PFSK-1 (cell line): Measurements from ENCODE around the gene NDUFS7.

Source experiments
- FOXP2 ChIP-seq: optimal IDR thresholded peaks from 2 replicates; pipeline ENCODE3; 2011; ENCODE audit warnings: borderline replicate concordance, control low read depth, inconsistent platforms; ENCODE audit not compliant: insufficient read depth; ENCODE audit errors: extremely low read length, extremely low read depth
- POLR2AphosphoS5 ChIP-seq: IDR thresholded peaks from 2 replicates; pipeline ENCODE4 v1.6.1; 2012; ENCODE audit warnings: low read depth, mild to moderate bottlenecking, control low read depth, low read length, moderate library complexity
- REST ChIP-seq, 2 experiments: IDR thresholded peaks; 2 replicates each; pipeline versions ENCODE4 v1.6.1 to v1.8.0; 2011 to 2012; ENCODE audit warnings: low read depth in 2 of 2, low read length in 2 of 2, control low read depth in 1 of 2, inconsistent platforms in 1 of 2, mild to moderate bottlenecking in 1 of 2, moderate library complexity in 1 of 2; ENCODE audit not compliant: insufficient read depth in 1 of 2
- SIN3A ChIP-seq: IDR thresholded peaks from 2 replicates; pipeline ENCODE4 v1.6.1; 2012; ENCODE audit warnings: mild to moderate bottlenecking, low read length, moderate library complexity, borderline replicate concordance; ENCODE audit not compliant: insufficient read depth
- TAF1 ChIP-seq: IDR thresholded peaks from 2 replicates; pipeline ENCODE4 v1.6.1; 2012; ENCODE audit warnings: low read length, control low read depth, borderline replicate concordance; ENCODE audit not compliant: insufficient read depth

NDUFS7 gene

GRCh38 chr19:1393841-1394240, 10.1 kb downstream of the NDUFS7 start:
- peak; percentile 18; the same call in 1 of the 2 replicates for TF ChIP-seq POLR2AphosphoS5
- no peak for TF ChIP-seq FOXP2
- TF ChIP-seq REST (IDR thresholded peaks at IDR 0.05; ENCODE audit: insufficient read depth in 1 of 2, low read depth in 2 of 2, low read length in 2 of 2) = no peak
- TF ChIP-seq SIN3A = no peak
- TF ChIP-seq TAF1 = no peak

DNA sequence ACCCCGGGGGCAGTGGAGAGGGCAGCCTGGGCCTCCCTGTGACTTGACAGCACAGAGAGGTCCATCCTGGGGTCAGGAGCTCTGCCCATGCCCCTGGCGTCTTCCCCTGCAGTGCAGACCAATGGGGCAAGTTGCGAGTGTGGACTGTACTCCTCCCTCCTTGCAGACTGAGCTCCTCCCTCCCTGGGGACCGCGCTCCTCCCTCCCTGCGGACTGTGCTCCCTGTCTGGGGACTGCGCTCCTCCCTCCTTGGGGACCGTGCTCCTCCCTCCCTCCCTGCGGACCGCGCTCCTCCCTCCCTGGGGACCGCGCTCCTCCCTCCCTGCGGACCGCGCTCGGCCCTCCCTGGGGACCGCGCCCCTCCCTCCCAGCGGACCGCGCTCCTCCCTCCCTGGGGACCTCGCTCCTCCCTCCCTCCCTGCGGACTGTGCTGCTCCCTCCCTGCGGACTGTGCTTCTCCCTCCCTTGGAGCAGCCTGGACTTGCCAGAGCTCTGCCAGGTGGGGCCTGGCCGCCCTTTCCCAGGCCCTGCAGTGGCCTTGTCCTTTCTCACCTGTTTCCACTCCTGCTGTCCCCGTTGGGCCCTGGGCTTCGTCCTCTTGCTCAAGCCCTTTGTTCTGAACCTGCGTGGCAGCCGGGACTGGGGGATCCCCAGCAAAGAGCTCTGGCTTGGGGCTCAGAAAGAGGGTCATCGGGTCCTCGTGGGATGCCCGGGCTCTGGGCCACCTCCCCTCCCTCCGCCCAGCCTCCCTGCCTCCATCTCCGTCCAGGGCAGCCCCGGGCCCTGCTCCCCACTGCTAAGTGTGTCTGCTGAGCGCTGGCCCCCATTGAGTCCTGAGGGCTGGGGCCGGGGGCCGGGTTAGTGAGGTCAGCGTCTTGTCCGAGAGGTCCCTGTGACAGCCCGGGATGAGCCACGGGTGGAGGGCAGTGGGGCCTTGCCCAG, 10.8 kb downstream of the NDUFS7 start:
- no peak for TF ChIP-seq POLR2AphosphoS5
- no peak for TF ChIP-seq SIN3A
- no peak for TF ChIP-seq REST (IDR thresholded peaks at IDR 0.05; ENCODE audit: insufficient read depth in 1 of 2, low read depth in 2 of 2, low read length in 2 of 2)
- no peak for TF ChIP-seq TAF1
- no peak for TF ChIP-seq FOXP2

DNA sequence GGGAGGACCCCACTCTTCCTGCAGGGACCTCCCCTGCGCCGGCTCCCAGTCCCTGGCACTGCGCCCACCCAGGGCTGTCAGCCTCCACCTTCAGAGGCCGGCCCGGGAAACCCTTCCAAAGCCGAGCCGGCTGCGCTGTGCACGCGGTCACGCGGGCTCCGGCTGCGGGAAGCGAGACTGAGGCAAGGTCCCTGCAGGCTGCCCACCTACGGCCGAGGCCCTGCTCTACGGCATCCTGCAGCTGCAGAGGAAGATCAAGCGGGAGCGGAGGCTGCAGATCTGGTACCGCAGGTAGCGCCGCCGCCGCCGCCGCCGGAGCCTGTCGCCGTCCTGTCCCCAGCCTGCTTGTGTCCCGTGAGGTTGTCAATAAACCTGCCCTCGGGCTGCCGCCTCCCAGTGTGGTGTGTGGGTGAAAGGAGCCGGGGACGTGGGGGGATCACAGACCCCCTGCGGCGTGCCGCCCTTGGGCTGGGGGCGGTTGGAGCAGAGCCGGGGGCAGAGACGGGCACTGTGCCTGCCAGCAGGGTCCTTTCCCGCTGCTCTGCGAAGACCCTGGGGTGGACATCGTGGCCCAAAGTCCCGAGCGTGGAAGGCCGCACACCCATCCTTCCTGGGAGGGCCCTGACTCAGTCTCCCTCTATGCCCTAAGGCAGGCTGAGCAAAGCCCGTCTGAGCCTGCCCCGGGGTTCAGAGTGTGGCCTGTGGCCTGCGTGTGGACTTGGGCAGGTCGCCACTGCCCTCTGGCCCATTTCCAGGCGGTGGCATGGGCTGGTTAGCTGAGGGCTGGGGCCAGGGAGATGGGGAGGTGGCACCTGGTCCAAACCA, 11.7 kb downstream of the NDUFS7 start:
- 0 out of 2 replicates have a peak, but pooled peaks have one; percentile 13 for TF ChIP-seq SIN3A
- no peak for TF ChIP-seq TAF1
- TF ChIP-seq REST (IDR thresholded peaks at IDR 0.05; ENCODE audit: insufficient read depth in 1 of 2, low read depth in 2 of 2, low read length in 2 of 2) = no peak
- TF ChIP-seq FOXP2 = no peak
- TF ChIP-seq POLR2AphosphoS5 = no peak

DNA sequence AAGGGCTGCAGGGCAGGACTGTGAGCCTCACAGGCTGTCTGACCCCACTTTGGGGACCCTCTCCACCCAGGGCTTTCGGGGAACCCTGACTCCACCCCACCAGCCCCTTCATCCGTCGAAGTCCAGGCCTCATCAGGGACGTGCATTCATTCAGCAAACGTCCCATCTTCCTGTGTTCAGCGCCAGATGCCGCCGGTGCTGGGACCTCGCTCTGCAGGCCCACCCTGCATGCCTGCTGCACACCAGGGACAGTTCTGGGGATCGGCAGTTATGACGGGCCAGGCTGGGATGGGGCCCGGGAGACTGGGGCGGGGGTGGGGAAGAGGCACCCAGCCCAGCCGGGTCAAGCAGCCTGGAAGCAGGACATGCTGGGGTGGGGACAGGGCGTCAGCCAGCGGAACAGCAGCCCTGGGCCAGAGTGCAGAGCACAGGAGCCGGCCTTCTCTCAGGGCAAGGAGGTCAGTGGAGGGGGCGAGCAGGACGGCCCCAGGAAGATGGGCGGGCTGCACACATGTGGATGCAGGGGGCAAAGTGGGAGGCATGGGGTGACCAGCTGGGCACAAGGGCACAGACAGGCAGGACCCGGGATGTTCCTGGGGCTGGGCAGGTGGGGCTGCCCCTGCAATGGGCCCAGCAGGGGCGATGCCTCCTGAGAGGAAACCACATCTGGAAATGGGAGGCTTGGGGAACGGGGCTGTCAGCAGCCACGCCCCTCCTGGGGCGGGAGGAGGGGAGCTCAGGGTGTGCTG, 12.5 kb downstream of the NDUFS7 start:
- TF ChIP-seq FOXP2 (no peak), POLR2AphosphoS5 (no peak), SIN3A (0 out of 2 replicates have a peak, but pooled peaks have one; percentile 24), REST (IDR thresholded peaks at IDR 0.05; ENCODE audit: insufficient read depth in 1 of 2, low read depth in 2 of 2, low read length in 2 of 2) (no peak), TAF1 (no peak)
